Kidney glomerular epithelial cell (primary cell): Measurements from ENCODE around the gene TSPAN32.

Source experiments
- DNase-seq: peaks from one replicate; lab custom pipeline; 2025; lab: John Stamatoyannopoulos, UW

The TSPAN32 gene

GRCh38 chr11:2304506-2305139 is 2.8 kb downstream of the TSPAN32 start:
- DNase-seq: no peak

- peak; percentile 60 for DNase-seq
Observed at GRCh38 chr11:2305140-2305778, 3.4 kb downstream of the TSPAN32 start.

- DNase-seq: no peak
Observed at GRCh38 chr11:2305788-2306451, 4.1 kb downstream of the TSPAN32 start.

GRCh38 chr11:2306452-2306823 is 4.6 kb downstream of the TSPAN32 start:
- no peak for DNase-seq

GRCh38 chr11:2306877-2307500 is 5.2 kb downstream of the TSPAN32 start:
- DNase-seq: no peak

- no peak for DNase-seq
Observed at GRCh38 chr11:2307501-2308331, 5.9 kb downstream of the TSPAN32 start.

- no peak for DNase-seq
Observed at GRCh38 chr11:2308713-2309112, 6.9 kb downstream of the TSPAN32 start.

- no peak for DNase-seq
Observed at GRCh38 chr11:2309251-2310072, 7.6 kb downstream of the TSPAN32 start.

GRCh38 chr11:2310073-2310785 is 8.4 kb downstream of the TSPAN32 start:
- no peak for DNase-seq

GRCh38 chr11:2310786-2311352 is 9.1 kb downstream of the TSPAN32 start:
- no peak for DNase-seq

GRCh38 chr11:2311353-2312133 is 9.7 kb downstream of the TSPAN32 start:
- no peak for DNase-seq

- DNase-seq: no peak
Observed at GRCh38 chr11:2312232-2313042, 10.6 kb downstream of the TSPAN32 start.

GRCh38 chr11:2313051-2313951 is 11.5 kb downstream of the TSPAN32 start:
- DNase-seq: no peak

- DNase-seq: no peak
Observed at GRCh38 chr11:2314136-2314524, 12.3 kb downstream of the TSPAN32 start.

- no peak for DNase-seq
Observed at GRCh38 chr11:2314525-2315394, 12.9 kb downstream of the TSPAN32 start.

- DNase-seq: no peak
Observed at GRCh38 chr11:2315395-2316168, 13.8 kb downstream of the TSPAN32 start.
